BJ (cell line): ENCODE results near the gene SH3D19. TPM values are rescaled to one million over a fixed set of nuclear protein-coding genes. Genes with fewer than 3 reads are reported as not detected.
"Not testable (repeated sequence)": the region's sequence is repeated elsewhere in the genome, so short reads cannot be mapped to it uniquely, and the experiment has no call there.

Experiments used
- CTCF ChIA-PET: fragments of 350-600 bp; formaldehyde crosslinking; extraction: SDS; loops from one replicate; lab custom pipeline; 2021; ENCODE audit warnings: antibody characterized with exemption, inconsistent platforms; lab: Yijun Ruan, JAX
- POLR2A ChIA-PET: fragments of 300-600 bp; sonication (Branson Sonifier 250); formaldehyde crosslinking; extraction: SDS; loops from one replicate; lab custom pipeline; 2021; ENCODE audit warnings: antibody characterized with exemption; lab: Charles Lee
- DNase-seq: peaks from one replicate; pipeline ENCODE4 v3.0.0-alpha.2; 2011; ENCODE audit warnings: low read depth
- H3K27me3 ChIP-seq: 2 replicates; pipeline ENCODE4 v1.6.0; 2011; ENCODE audit warnings: low read length; ENCODE audit not compliant: control insufficient read depth, insufficient read depth
- H3K36me3 ChIP-seq: 2 replicates; pipeline ENCODE4 v1.5.1; 2011; ENCODE audit warnings: low read length; ENCODE audit not compliant: control insufficient read depth, insufficient read depth
- H3K4me3 ChIP-seq: 2 replicates; pipeline ENCODE4 v1.5.1; 2011; ENCODE audit warnings: low read depth, mild to moderate bottlenecking, control low read depth, low read length
- CTCF ChIP-seq: IDR thresholded peaks from 2 replicates; pipeline ENCODE4 v1.5.1; 2011; ENCODE audit warnings: low read depth, mild to moderate bottlenecking, control low read depth, inconsistent platforms, low read length, moderate library complexity; ENCODE audit not compliant: insufficient read depth
- polyA plus RNA-seq: library from polyadenylated mRNA; depleted of rRNA; stranded (reverse); fragments of >200 nt; gene quantifications from 2 replicates; pipeline ENCODE4 v1.2.3, GENCODE V29; 2011

Gene SH3D19
- polyA plus RNA-seq, 1 experiment: 16.2 TPM

- no peak overlapping the region for H3K4me3 ChIP-seq
- POLR2A ChIA-PET: no interaction called here
- H3K27me3 ChIP-seq: no peaks in the 10 kb centered on the region
- TF ChIP-seq CTCF: no peak
- CTCF ChIA-PET: interaction anchor here (0.8 to 1.4 kb wide), 2 partner anchors 8 to 22 kb away, joined by 3 read pairs; no protein-coding TSS in a partner anchor
- no peaks in the 10 kb centered on the region for H3K36me3 ChIP-seq
- DNase-seq: no peak
These were observed 85.8 kb downstream of the SH3D19 start for GRCh38 chr4:151239608-151240007.

GRCh38 chr4:151238477-151238876, 86.9 kb downstream of the SH3D19 start:
- no peaks in the 10 kb centered on the region for H3K27me3 ChIP-seq
- H3K4me3 ChIP-seq: no peak overlapping the region
- no peaks in the 10 kb centered on the region for H3K36me3 ChIP-seq
- no peak for DNase-seq
- no peak for TF ChIP-seq CTCF
- ChIA-PET CTCF (interaction anchor here (1.2 kb wide), 1 partner anchor 121 kb away, joined by 3 read pairs; no protein-coding TSS in a partner anchor), POLR2A (no interaction called here)

- no peak for TF ChIP-seq CTCF
- CTCF ChIA-PET: no interaction called here
- no peak overlapping the region for H3K4me3 ChIP-seq
- POLR2A ChIA-PET: no interaction called here
- no peaks in the 10 kb centered on the region for H3K27me3 ChIP-seq
- H3K36me3 ChIP-seq: no peaks in the 10 kb centered on the region
- no peak for DNase-seq
These were observed 89.4 kb downstream of the SH3D19 start for GRCh38 chr4:151236036-151236435.

- POLR2A ChIA-PET: not testable (repeated sequence)
These were observed 90.0 kb downstream of the SH3D19 start for GRCh38 chr4:151235373-151235772.

GRCh38 chr4:151233600-151233999, 91.8 kb downstream of the SH3D19 start:
- no peak for DNase-seq
- Histone ChIP-seq H3K4me3 (no peak overlapping the region), H3K36me3 (no peaks in the 10 kb centered on the region), H3K27me3 (no peaks in the 10 kb centered on the region)
- ChIA-PET POLR2A (no interaction called here), CTCF (no interaction called here)
- no peak for TF ChIP-seq CTCF

More at GRCh38 chr4:151235373-151235772, 90.0 kb downstream of the SH3D19 start:
- CTCF ChIA-PET, H3K36me3 ChIP-seq, H3K4me3 ChIP-seq, H3K27me3 ChIP-seq, DNase-seq: not testable (repeated sequence)
